CD14-positive monocyte (primary cell): ENCODE measurements around the gene OSBPL9. TPM values are rescaled to one million over a fixed set of nuclear protein-coding genes. Genes with fewer than 3 reads are reported as not detected.

Experiments used
- DNase-seq, 3 donors: peaks; one replicate each; pipeline ENCODE4 v3.0.0-alpha.2; 2011 to 2022
- H2AFZ ChIP-seq: 2 replicates; pipeline ENCODE4 v1.6.0; 2012; ENCODE audit warnings: mild to moderate bottlenecking, low read depth, low read length, inconsistent platforms; ENCODE audit not compliant: insufficient read depth, poor library complexity, severe bottlenecking
- H3K27ac ChIP-seq, 2 donors: 1 replicate in 1 of 2; 2 replicates in 1 of 2; pipeline ENCODE4 v1.5.1; 2012 to 2013; ENCODE audit warnings: low read length in 2 of 2, control low read depth in 1 of 2, inconsistent platforms in 1 of 2, low read depth in 1 of 2, mild to moderate bottlenecking in 1 of 2
- H3K27me3 ChIP-seq, 2 donors: one replicate each; pipeline versions ENCODE4 v1.6.0 to v1.6.1; 2011 to 2013; ENCODE audit warnings: low read length in 2 of 2; ENCODE audit not compliant: control insufficient read depth in 2 of 2, insufficient read depth in 2 of 2
- H3K36me3 ChIP-seq, 2 donors: replicated peaks in 1 of 2; 1 replicate in 1 of 2; 2 replicates in 1 of 2; pipeline versions ENCODE4 v1.5.1 to v1.6.1; 2012 to 2013; ENCODE audit warnings: low read length in 2 of 2, control low read depth in 1 of 2, inconsistent platforms in 1 of 2, mild to moderate bottlenecking in 1 of 2; ENCODE audit not compliant: insufficient read depth in 2 of 2, control insufficient read depth in 1 of 2
- H3K4me1 ChIP-seq, 2 donors: 1 replicate in 1 of 2; 2 replicates in 1 of 2; pipeline versions ENCODE4 v1.5.1 to v1.6.1; 2012 to 2013; ENCODE audit warnings: low read length in 2 of 2, control low read depth in 1 of 2, inconsistent platforms in 1 of 2, mild to moderate bottlenecking in 1 of 2, moderate library complexity in 1 of 2; ENCODE audit not compliant: insufficient read depth in 2 of 2, control insufficient read depth in 1 of 2
- H3K4me2 ChIP-seq: replicated peaks from 2 replicates; pipeline ENCODE3; 2012; ENCODE audit warnings: low read length, moderate library complexity, mild to moderate bottlenecking; ENCODE audit not compliant: poor library complexity, severe bottlenecking; ENCODE audit errors: extremely low read depth
- H3K4me3 ChIP-seq, 3 experiments: fragments of 200-600 bp in 1 of 3; sonication (generic) in 1 of 3; replicated peaks in 1 of 3; 1 replicate in 2 of 3; 2 replicates in 1 of 3; pipeline ENCODE4 v1.5.1; 2011 to 2013; ENCODE audit warnings: low read length in 3 of 3, mild to moderate bottlenecking in 3 of 3, control low read depth in 2 of 3, low read depth in 2 of 3, inconsistent platforms in 1 of 3, moderate library complexity in 1 of 3
- H3K79me2 ChIP-seq: 2 replicates; pipeline ENCODE4 v1.6.0; 2012; ENCODE audit warnings: mild to moderate bottlenecking, control low read depth, inconsistent platforms, low read length, moderate library complexity; ENCODE audit not compliant: insufficient read depth
- H3K9ac ChIP-seq: 2 replicates; pipeline ENCODE4 v1.6.0; 2017; ENCODE audit warnings: low read length, mild to moderate bottlenecking; ENCODE audit not compliant: insufficient read depth, poor library complexity, severe bottlenecking
- H3K9me3 ChIP-seq, 2 donors: replicated peaks in 1 of 2; 1 replicate in 1 of 2; 2 replicates in 1 of 2; pipeline versions ENCODE4 v1.5.1 to v1.6.1; 2012 to 2013; ENCODE audit warnings: low read length in 2 of 2, control low read depth in 1 of 2; ENCODE audit not compliant: control insufficient read depth in 1 of 2, insufficient read depth in 1 of 2
- H4K20me1 ChIP-seq: 2 replicates; pipeline ENCODE4 v1.6.0; 2012; ENCODE audit warnings: mild to moderate bottlenecking, low read length, control low read depth, moderate library complexity; ENCODE audit not compliant: insufficient read depth
- H3K27ac Mint-ChIP-seq, 7 donors: one replicate each; pipeline ENCODE4 v1.8.0; 2020; ENCODE audit warnings: mild to moderate bottlenecking in 7 of 7, mixed read lengths in 7 of 7, moderate library complexity in 6 of 7, inconsistent platforms in 2 of 7
- H3K27me3 Mint-ChIP-seq, 3 donors: one replicate each; pipeline ENCODE4 v1.8.0; 2021 to 2022; ENCODE audit warnings: low read depth in 3 of 3, mild to moderate bottlenecking in 3 of 3, mixed read lengths in 3 of 3, moderate library complexity in 3 of 3, inconsistent platforms in 1 of 3
- H3K36me3 Mint-ChIP-seq, 2 donors: one replicate each; pipeline ENCODE4 v1.8.0; 2020; ENCODE audit warnings: mixed read lengths in 2 of 2, inconsistent platforms in 1 of 2, mild to moderate bottlenecking in 1 of 2
- H3K4me1 Mint-ChIP-seq: one replicate; pipeline ENCODE4 v1.8.0; 2020; ENCODE audit warnings: mild to moderate bottlenecking, mixed read lengths
- H3K4me3 Mint-ChIP-seq, 2 donors: one replicate each; pipeline ENCODE4 v1.8.0; 2020; ENCODE audit warnings: mild to moderate bottlenecking in 2 of 2, mixed read lengths in 2 of 2, moderate library complexity in 1 of 2
- H3K9me3 Mint-ChIP-seq, 7 donors: one replicate each; pipeline ENCODE4 v1.8.0; 2020 to 2022; ENCODE audit warnings: mixed read lengths in 7 of 7, mild to moderate bottlenecking in 6 of 7, moderate library complexity in 6 of 7, inconsistent platforms in 2 of 7
- WGBS: methylation state at CpG from one replicate; pipeline ENCODE4 v1.1.5; 2013; ENCODE audit warnings: missing lambda C conversion rate; ENCODE audit not compliant: insufficient coverage; 5-methylcytosine and 5-hydroxymethylcytosine counted together
- intact Hi-C, 2 donors: fragments of 100-400 bp; cut with micrococcal nuclease; formaldehyde crosslinking; loops; one replicate each; pipeline versions ENCODE4 v1.15.0 to v1.15.1; 2023
- polyA plus RNA-seq, 3 donors: library from polyadenylated mRNA; depleted of rRNA in 1 of 3; unstranded in 2 of 3; stranded (reverse) in 1 of 3; fragments of 300-500 nt in 2 of 3; fragments of >200 nt in 1 of 3; fragmentation: Illumina TruSeq in 2 of 3; gene quantifications; 1 replicate in 2 of 3; 2 replicates in 1 of 3; pipeline ENCODE4 v1.2.3, GENCODE V29; 2012 to 2021
- TF ChIP-seq, protein P1 (sequence below): fragments of 200-600 bp; IDR thresholded peaks from one replicate; pipeline ENCODE4 v1.8.0; 2022; ENCODE audit warnings: antibody characterized with exemption, mild to moderate bottlenecking

OSBPL9 gene
- polyA plus RNA-seq, 3 donors: 22.2 to 41.4 (median 31.3) TPM

DNA sequence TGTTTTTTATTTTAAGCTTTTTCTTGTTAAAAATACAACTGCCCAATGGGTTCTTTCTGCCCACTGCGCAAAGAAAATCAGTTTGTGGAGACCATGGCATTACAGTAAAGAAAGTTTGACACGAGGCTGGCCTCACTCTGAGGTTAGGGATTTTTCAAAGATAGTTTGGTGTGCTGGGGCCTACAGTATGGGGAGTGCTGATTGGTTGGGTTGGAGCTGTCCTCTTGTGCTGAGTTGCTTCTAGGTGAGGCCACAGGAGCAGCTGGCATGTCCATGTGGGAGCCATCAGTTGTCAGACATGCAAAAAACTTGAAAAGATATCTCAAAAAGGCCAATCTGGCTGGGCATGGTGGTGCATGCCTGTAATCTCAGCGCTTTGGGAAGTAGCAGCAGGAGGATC lies 14.0 kb downstream of the OSBPL9 start:
- Histone ChIP-seq H3K27me3 (no peaks in the 10 kb centered on the region), H3K4me1 (peaks cover 0 to 6% of the 10 kb centered on the region in 2 donors), H3K36me3 (peaks cover 0 to 5% of the 10 kb centered on the region in 2 donors), H3K4me2 (no peak overlapping the region), H4K20me1 (peaks cover 96% of the 10 kb centered on the region), H3K27ac (no peak overlapping the region), H3K4me3 (no peak overlapping the region), H3K9me3 (no peaks in the 10 kb centered on the region), H3K79me2 (peaks cover 86% of the 10 kb centered on the region), H3K9ac (no peak overlapping the region), H2AFZ (no peak overlapping the region)
- Mint-ChIP-seq H3K27me3 (peaks cover 0 to 1% (median 0%) of the 10 kb centered on the region in 3 donors), H3K9me3 (no peaks in the 10 kb centered on the region), H3K27ac (peak overlapping the region in 1 of 7 donors; percentile 60), H3K36me3 (peaks cover 13 to 21% of the 10 kb centered on the region in 2 donors), H3K4me3 (no peak overlapping the region), H3K4me1 (peaks cover 30% of the 10 kb centered on the region)
- no peak for DNase-seq
- TF ChIP-seq, protein P1, sequence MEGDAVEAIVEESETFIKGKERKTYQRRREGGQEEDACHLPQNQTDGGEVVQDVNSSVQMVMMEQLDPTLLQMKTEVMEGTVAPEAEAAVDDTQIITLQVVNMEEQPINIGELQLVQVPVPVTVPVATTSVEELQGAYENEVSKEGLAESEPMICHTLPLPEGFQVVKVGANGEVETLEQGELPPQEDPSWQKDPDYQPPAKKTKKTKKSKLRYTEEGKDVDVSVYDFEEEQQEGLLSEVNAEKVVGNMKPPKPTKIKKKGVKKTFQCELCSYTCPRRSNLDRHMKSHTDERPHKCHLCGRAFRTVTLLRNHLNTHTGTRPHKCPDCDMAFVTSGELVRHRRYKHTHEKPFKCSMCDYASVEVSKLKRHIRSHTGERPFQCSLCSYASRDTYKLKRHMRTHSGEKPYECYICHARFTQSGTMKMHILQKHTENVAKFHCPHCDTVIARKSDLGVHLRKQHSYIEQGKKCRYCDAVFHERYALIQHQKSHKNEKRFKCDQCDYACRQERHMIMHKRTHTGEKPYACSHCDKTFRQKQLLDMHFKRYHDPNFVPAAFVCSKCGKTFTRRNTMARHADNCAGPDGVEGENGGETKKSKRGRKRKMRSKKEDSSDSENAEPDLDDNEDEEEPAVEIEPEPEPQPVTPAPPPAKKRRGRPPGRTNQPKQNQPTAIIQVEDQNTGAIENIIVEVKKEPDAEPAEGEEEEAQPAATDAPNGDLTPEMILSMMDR: no peak
- intact Hi-C loops: loop anchor here in 1 of 2 donors (10.0 kb wide), 2 partner anchors 64 to 114 kb away; no protein-coding TSS in a partner anchor
- whole genome bisulfite sequencing: 100% methylated on average over 1 of the region's 3 CpGs

GRCh38 chr1:51631747-51632146 lies 14.9 kb downstream of the OSBPL9 start:
- Histone ChIP-seq H3K36me3 (peaks cover 0 to 5% of the 10 kb centered on the region in 2 donors), H3K4me3 (no peak overlapping the region), H3K9ac (no peak overlapping the region), H3K4me2 (no peak overlapping the region), H3K27ac (no peak overlapping the region), H4K20me1 (peaks cover 94% of the 10 kb centered on the region), H3K9me3 (no peaks in the 10 kb centered on the region), H3K79me2 (peaks cover 84% of the 10 kb centered on the region), H2AFZ (no peak overlapping the region), H3K4me1 (peaks cover 0 to 6% of the 10 kb centered on the region in 2 donors), H3K27me3 (no peaks in the 10 kb centered on the region)
- no peak for DNase-seq
- Mint-ChIP-seq H3K4me3 (no peak overlapping the region), H3K27ac (no peak overlapping the region), H3K4me1 (peaks cover 26% of the 10 kb centered on the region), H3K9me3 (no peaks in the 10 kb centered on the region), H3K36me3 (peaks cover 13 to 22% of the 10 kb centered on the region in 2 donors), H3K27me3 (peaks cover 0 to 1% (median 0%) of the 10 kb centered on the region in 3 donors)
- intact Hi-C loops: loop anchor here in 1 of 2 donors (10.0 kb wide), 2 partner anchors 63 to 113 kb away; no protein-coding TSS in a partner anchor
- no CpG with 5 or more reads among the region's 1 CpG for WGBS
- TF ChIP-seq, protein P1: no peak
